GM06990 (cell line): ENCODE results near the gene CTXN1.
"Not testable (repeated sequence)": the region's sequence is repeated elsewhere in the genome, so short reads cannot be mapped to it uniquely, and the experiment has no call there.

Experiments used
- DNase-seq: peaks from one replicate; pipeline ENCODE4 v3.0.0-alpha.2; 2011; ENCODE audit not compliant: insufficient read length; ENCODE audit errors: extremely low read depth
- H3K27me3 ChIP-seq: replicated peaks from 2 replicates; pipeline ENCODE4 v1.6.0; 2011; ENCODE audit warnings: low read length; ENCODE audit not compliant: control insufficient read depth, insufficient read depth
- H3K36me3 ChIP-seq: 2 replicates; pipeline ENCODE4 v1.5.1; 2011; ENCODE audit warnings: low read length; ENCODE audit not compliant: control insufficient read depth, insufficient read depth
- H3K4me3 ChIP-seq: replicated peaks from 2 replicates; pipeline ENCODE4 v1.5.1; 2011; ENCODE audit warnings: low read depth, mild to moderate bottlenecking, control low read depth, low read length
- TF ChIP-seq, protein P1 (sequence below): IDR thresholded peaks from 2 replicates; pipeline ENCODE4 v1.5.1; 2011; ENCODE audit warnings: low read length, control low read depth, mild to moderate bottlenecking, inconsistent platforms; ENCODE audit not compliant: insufficient read depth, poor library complexity, severe bottlenecking

The CTXN1 gene

DNA sequence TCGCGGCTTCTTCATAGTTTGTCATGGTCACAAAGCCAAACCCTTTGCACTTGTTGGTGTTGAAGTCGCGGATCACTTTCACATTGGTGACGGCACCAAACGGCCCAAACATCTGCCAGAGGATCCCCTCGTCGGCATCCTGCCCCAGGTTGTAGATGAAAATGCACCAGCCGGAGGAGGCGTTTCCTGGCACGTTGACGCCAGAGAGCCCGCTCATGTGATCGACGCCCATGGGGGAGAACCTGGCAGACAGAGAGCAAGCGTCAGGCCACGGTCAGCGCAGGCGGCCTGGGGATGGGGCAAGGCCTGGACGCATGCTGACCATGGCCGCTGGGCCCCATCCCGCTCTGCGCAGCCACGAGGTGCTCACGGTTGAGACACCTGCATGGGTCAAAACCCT is 37.6 kb upstream of the CTXN1 start:
- H3K4me3 ChIP-seq = no peak overlapping the region
- no peak for DNase-seq
- H3K36me3 ChIP-seq = peaks cover 30% of the 10 kb centered on the region
- TF ChIP-seq, protein P1, sequence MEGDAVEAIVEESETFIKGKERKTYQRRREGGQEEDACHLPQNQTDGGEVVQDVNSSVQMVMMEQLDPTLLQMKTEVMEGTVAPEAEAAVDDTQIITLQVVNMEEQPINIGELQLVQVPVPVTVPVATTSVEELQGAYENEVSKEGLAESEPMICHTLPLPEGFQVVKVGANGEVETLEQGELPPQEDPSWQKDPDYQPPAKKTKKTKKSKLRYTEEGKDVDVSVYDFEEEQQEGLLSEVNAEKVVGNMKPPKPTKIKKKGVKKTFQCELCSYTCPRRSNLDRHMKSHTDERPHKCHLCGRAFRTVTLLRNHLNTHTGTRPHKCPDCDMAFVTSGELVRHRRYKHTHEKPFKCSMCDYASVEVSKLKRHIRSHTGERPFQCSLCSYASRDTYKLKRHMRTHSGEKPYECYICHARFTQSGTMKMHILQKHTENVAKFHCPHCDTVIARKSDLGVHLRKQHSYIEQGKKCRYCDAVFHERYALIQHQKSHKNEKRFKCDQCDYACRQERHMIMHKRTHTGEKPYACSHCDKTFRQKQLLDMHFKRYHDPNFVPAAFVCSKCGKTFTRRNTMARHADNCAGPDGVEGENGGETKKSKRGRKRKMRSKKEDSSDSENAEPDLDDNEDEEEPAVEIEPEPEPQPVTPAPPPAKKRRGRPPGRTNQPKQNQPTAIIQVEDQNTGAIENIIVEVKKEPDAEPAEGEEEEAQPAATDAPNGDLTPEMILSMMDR = no peak
- H3K27me3 ChIP-seq = no peaks in the 10 kb centered on the region

DNA sequence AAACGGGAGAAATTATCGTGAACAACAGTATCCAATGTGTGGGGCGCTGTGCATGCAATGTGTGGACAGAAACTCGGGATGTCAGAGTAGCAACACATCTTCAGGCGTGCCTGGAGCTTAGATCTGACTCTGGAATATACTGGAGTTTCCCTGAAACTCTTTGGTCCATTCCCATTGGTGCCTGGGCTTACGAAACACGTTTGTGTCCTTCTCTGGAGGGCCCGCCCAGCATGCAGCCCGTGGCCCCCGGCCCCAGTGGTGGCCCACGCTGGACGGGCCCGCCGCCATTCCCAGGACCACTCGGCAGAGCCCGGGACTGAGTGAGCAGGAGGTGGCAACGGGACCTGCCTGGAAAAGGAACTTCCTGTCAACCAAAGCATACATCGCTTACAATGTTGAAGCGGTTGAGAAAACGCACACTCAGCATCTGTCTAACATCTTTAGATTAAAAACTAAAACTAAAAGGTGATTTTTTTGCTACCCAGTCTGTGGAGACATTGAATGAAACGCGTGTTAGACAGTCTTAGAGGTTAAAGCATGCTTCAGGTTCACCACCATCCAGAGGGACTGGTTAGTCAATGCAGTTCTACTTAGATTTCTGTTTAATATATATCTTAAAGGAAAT is 36.8 kb upstream of the CTXN1 start:
- no peak for DNase-seq
- TF ChIP-seq, protein P1 = no peak
- Histone ChIP-seq H3K4me3 (no peak overlapping the region), H3K27me3 (no peaks in the 10 kb centered on the region), H3K36me3 (peaks cover 26% of the 10 kb centered on the region)

GRCh38 chr19:7961920-7962626 is 36.1 kb upstream of the CTXN1 start:
- Histone ChIP-seq H3K27me3 (no peaks in the 10 kb centered on the region), H3K36me3 (peaks cover 22% of the 10 kb centered on the region), H3K4me3 (no peak overlapping the region)
- TF ChIP-seq, protein P1 = no peak
- DNase-seq = no peak

DNA sequence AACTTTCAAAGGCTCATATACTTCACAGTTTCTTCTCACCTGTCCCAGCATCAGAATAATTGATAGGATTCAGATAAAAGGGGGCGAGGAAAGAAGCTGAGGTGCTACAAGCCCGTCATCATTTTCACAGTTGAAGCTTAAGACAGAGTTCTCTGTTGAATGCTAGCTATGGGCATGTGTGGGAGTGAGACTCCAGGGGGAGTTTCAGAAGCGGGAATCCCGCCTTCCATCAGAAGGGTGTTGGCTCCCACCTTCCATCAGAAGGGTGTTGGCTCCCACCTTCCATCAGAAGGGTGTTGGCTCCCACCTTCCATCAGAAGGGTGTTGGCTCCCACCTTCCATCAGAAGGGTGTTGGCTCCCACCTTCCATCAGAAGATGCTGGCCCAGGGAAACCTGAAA is 35.1 kb upstream of the CTXN1 start:
- H3K36me3 ChIP-seq = peaks cover 19% of the 10 kb centered on the region
- not testable (repeated sequence) for DNase-seq, H3K27me3 ChIP-seq, H3K4me3 ChIP-seq

- DNase-seq = no peak
- no peaks in the 10 kb centered on the region for H3K27me3 ChIP-seq
- H3K36me3 ChIP-seq = peaks cover 15% of the 10 kb centered on the region
- TF ChIP-seq, protein P1 = no peak
- H3K4me3 ChIP-seq = no peak overlapping the region
These were observed 33.3 kb upstream of the CTXN1 start for GRCh38 chr19:7959211-7959610.

GRCh38 chr19:7955696-7956095 is 29.8 kb upstream of the CTXN1 start:
- Histone ChIP-seq H3K4me3 (no peak overlapping the region), H3K36me3 (no peaks in the 10 kb centered on the region; the same call in 1 of the 2 replicates), H3K27me3 (no peaks in the 10 kb centered on the region)
- TF ChIP-seq, protein P1 = no peak
- DNase-seq = no peak
